HCT116 (cell line): Measurements from ENCODE around the gene ALDH7A1. TPM values are rescaled to one million over a fixed set of nuclear protein-coding genes. Genes with fewer than 3 reads are reported as not detected.
"Not testable (repeated sequence)": the region's sequence is repeated elsewhere in the genome, so short reads cannot be mapped to it uniquely, and the experiment has no call there.

Experiments used
- ATAC-seq: fragments of 200-7000 bp; cut with Tn5 transposase; 2 replicates; pipeline ENCODE4 v1.9.1; 2020; ENCODE audit warnings: mild to moderate bottlenecking, moderate library complexity
- BruUV-seq: library from RNA; stranded (reverse); fragments of 400-500 nt; replicated peaks from 2 replicates; lab custom pipeline; 2021; lab: Mats Ljungman, UMichigan
- CTCF ChIA-PET: fragments of 300-600 bp; sonication (Branson Sonifier 250); formaldehyde crosslinking; loops from one replicate; lab custom pipeline; 2021; ENCODE audit warnings: antibody characterized with exemption; lab: Charles Lee
- POLR2A ChIA-PET: fragments of 300-600, 350-600 bp; sonication (Branson Sonifier 250); formaldehyde crosslinking; loops from one replicate; lab custom pipeline; 2021; ENCODE audit warnings: antibody characterized with exemption; lab: Charles Lee
- RAD21 ChIA-PET, 2 experiments: fragments of 300-600 bp; sonication (Branson Sonifier 250); formaldehyde crosslinking; loops; one replicate each; lab custom pipeline; 2023; ENCODE audit warnings: low total read pairs in 2 of 2; ENCODE audit not compliant: uncharacterized antibody in 2 of 2, unreplicated experiment in 2 of 2, low non-redundant PET in 1 of 2; lab: Charles Lee
- DNase-seq: peaks from one replicate; pipeline ENCODE4 v3.0.0-alpha.2; 2010; ENCODE audit warnings: low read depth, low spot score
- H2AFZ ChIP-seq: fragments of 200-600 bp; shearing (Covaris generic), sonication (generic); 2 replicates; pipeline ENCODE4 v1.6.1; 2017; ENCODE audit warnings: low read depth, mixed run types, mixed read lengths, antibody characterized with exemption, low read length; ENCODE audit not compliant: poor library complexity, severe bottlenecking
- H3K27ac ChIP-seq: 2 replicates; pipeline ENCODE4 v1.5.1; 2012; ENCODE audit warnings: low read depth, low read length
- H3K27me3 ChIP-seq: fragments of 200-600 bp; sonication (generic); 2 replicates; pipeline ENCODE4 v1.6.1; 2016; ENCODE audit warnings: mixed run types, low read length, mixed read lengths; ENCODE audit not compliant: insufficient read depth
- H3K36me3 ChIP-seq, 2 experiments: fragments of 200-500 bp in 1 of 2; fragments of 200-600 bp in 1 of 2; sonication (Bioruptor generic) in 1 of 2; sonication (generic) in 1 of 2; 2 replicates each; pipeline versions ENCODE4 v1.5.1 to v1.6.1; 2014 to 2016; ENCODE audit warnings: low read length in 2 of 2, inconsistent platforms in 1 of 2, mixed read lengths in 1 of 2, mixed run types in 1 of 2; ENCODE audit not compliant: insufficient read depth in 2 of 2, control insufficient read depth in 1 of 2
- H3K4me1 ChIP-seq, 2 experiments: fragments of 200-600 bp in 1 of 2; sonication (generic) in 1 of 2; 2 replicates each; pipeline versions ENCODE4 v1.5.1 to v1.6.1; 2012 to 2017; ENCODE audit warnings: low read length in 2 of 2, inconsistent platforms in 1 of 2, mild to moderate bottlenecking in 1 of 2, mixed read lengths in 1 of 2, mixed run types in 1 of 2, moderate library complexity in 1 of 2; ENCODE audit not compliant: insufficient read depth in 2 of 2, control insufficient read depth in 1 of 2
- H3K4me2 ChIP-seq: fragments of 200-600 bp; sonication (generic); 2 replicates; pipeline ENCODE4 v1.6.1; 2017; ENCODE audit warnings: mixed run types, low read length, mixed read lengths
- H3K4me3 ChIP-seq, 2 experiments: fragments of 200-600 bp in 1 of 2; sonication (generic) in 1 of 2; replicated peaks in 1 of 2; 2 replicates each; pipeline ENCODE4 v1.5.1; 2011 to 2016; ENCODE audit warnings: low read length in 2 of 2, control low read depth in 1 of 2, low read depth in 1 of 2, mild to moderate bottlenecking in 1 of 2, mixed read lengths in 1 of 2, mixed run types in 1 of 2
- H3K79me2 ChIP-seq: fragments of 200-600 bp; sonication (generic); 2 replicates; pipeline ENCODE4 v1.6.1; 2017; ENCODE audit warnings: mild to moderate bottlenecking, mixed run types, low read length, moderate library complexity, mixed read lengths; ENCODE audit not compliant: insufficient read depth
- H3K9ac ChIP-seq: fragments of 200-600 bp; sonication (generic); 2 replicates; pipeline ENCODE4 v1.6.1; 2016; ENCODE audit warnings: low read length, mixed read lengths
- H3K9me2 ChIP-seq: fragments of 200-600 bp; sonication (generic), shearing (Covaris generic); 2 replicates; pipeline ENCODE4 v1.6.1; 2017; ENCODE audit warnings: mixed run types, mild to moderate bottlenecking, moderate library complexity; ENCODE audit not compliant: insufficient read depth
- H3K9me3 ChIP-seq, 2 experiments: fragments of 200-500 bp in 1 of 2; fragments of 200-600 bp in 1 of 2; sonication (Bioruptor generic) in 1 of 2; sonication (generic) in 1 of 2; 2 replicates each; pipeline ENCODE4 v1.6.1; 2014 to 2017; ENCODE audit warnings: low read length in 2 of 2, mixed read lengths in 2 of 2, inconsistent platforms in 1 of 2, low read depth in 1 of 2, mild to moderate bottlenecking in 1 of 2, mixed run types in 1 of 2, moderate library complexity in 1 of 2; ENCODE audit not compliant: control insufficient read depth in 1 of 2, insufficient read depth in 1 of 2
- H4K20me1 ChIP-seq: fragments of 200-600 bp; sonication (generic), shearing (Covaris generic); 2 replicates; pipeline ENCODE4 v1.6.1; 2017; ENCODE audit warnings: mixed run types, mild to moderate bottlenecking, moderate library complexity; ENCODE audit not compliant: insufficient read depth
- CBX3 ChIP-seq: IDR thresholded peaks from 2 replicates; pipeline ENCODE4 v1.6.1; 2012; ENCODE audit warnings: low read depth
- EZH2 ChIP-seq: fragments of 200-600 bp; sonication (generic); IDR thresholded peaks from 2 replicates; pipeline ENCODE4 v1.6.1; 2017; ENCODE audit warnings: antibody characterized with exemption, mixed run types
- intact Hi-C: fragments of 100-400 bp; cut with micrococcal nuclease; formaldehyde crosslinking; loops from 2 replicates; pipeline ENCODE4 v1.10.0; 2022
- total RNA-seq: library from RNA; stranded (reverse); gene quantifications from one replicate; pipeline ENCODE4 v1.2.1, GENCODE V29; 2021; ENCODE audit not compliant: unreplicated experiment
- TF ChIP-seq, protein P1 (sequence below): IDR thresholded peaks from 2 replicates; pipeline ENCODE4 v1.6.1; 2012

ALDH7A1 gene
- total RNA-seq, 1 experiment from 2014 or later: 93.2 TPM

DNA sequence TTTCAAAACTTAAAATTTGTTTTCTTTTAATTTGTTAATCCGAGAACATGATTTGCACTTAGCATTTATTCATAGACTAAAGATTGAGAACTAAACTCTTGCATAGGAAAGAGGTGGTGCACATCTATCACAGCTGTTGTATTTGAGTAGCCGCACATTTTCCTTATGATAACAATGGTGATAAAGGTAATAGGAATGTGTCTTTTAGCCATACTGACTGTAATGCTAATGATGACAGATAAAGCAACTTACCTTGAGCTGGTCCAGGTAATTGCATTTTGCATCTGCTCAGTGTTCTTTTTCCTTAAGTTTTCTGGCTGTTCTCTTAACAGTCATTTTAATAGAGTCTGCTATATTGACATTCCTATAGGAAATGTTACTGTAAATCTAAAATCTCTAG lies 24.8 kb upstream of the ALDH7A1 start:
- H3K36me3 ChIP-seq: peaks cover 9 to 13% of the 10 kb centered on the region in 2 experiments; a peak in 3 of 4 replicates
- intact Hi-C loops: no loop called here
- no peak for TF ChIP-seq CBX3
- no peak for TF ChIP-seq EZH2
- TF ChIP-seq, protein P1, sequence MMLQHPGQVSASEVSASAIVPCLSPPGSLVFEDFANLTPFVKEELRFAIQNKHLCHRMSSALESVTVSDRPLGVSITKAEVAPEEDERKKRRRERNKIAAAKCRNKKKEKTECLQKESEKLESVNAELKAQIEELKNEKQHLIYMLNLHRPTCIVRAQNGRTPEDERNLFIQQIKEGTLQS: no peak
- TF ChIP-seq, all 23 proteins: peak for 0
- POLR2A ChIA-PET: interaction anchor here (0.6 kb wide), 1 partner anchor 26 kb away, joined by 4 read pairs; no protein-coding TSS in a partner anchor
- Histone ChIP-seq H3K9ac (no peak overlapping the region), H3K27me3 (no peaks in the 10 kb centered on the region), H3K9me3 (no peaks in the 10 kb centered on the region), H4K20me1 (no peaks in the 10 kb centered on the region), H3K4me2 (no peak overlapping the region), H3K79me2 (peaks cover 63% of the 10 kb centered on the region), H3K27ac (no peak overlapping the region), H3K4me1 (peaks cover 19 to 24% of the 10 kb centered on the region in 2 experiments), H2AFZ (no peak overlapping the region), H3K4me3 (no peak overlapping the region), H3K9me2 (no peaks in the 10 kb centered on the region)
- CTCF ChIA-PET: no interaction called here
- RAD21 ChIA-PET: no interaction called here
- DNase-seq (no peak), ATAC-seq (no peak)
- BruUV-seq: no TSS peak

DNA sequence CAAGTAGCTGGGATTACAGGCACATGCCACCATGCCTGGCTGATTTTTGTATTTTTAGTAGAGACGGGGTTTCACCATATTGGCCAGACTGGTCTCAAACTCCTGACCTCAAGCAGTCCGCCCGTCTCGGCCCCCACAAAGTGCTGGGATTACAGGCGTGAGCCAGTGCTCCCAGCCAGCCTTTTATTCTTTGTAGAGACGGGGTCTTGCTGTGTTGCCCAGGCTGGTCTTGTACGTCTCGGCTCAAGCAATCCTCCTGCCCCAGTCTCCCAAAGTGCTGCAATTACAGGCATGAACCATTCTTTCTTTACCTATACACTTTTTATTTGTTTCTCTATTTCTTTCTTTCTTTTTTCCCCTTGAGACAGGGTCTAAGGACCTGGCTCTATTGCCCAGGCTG lies 22.6 kb upstream of the ALDH7A1 start:
- H3K4me1 ChIP-seq, H3K9me3 ChIP-seq, CTCF ChIA-PET, H4K20me1 ChIP-seq, intact Hi-C loops, H2AFZ ChIP-seq, ATAC-seq, DNase-seq, H3K4me3 ChIP-seq, RAD21 ChIA-PET, BruUV-seq, H3K27ac ChIP-seq, POLR2A ChIA-PET, H3K27me3 ChIP-seq, H3K4me2 ChIP-seq, H3K9me2 ChIP-seq, H3K9ac ChIP-seq: not testable (repeated sequence)
- H3K36me3 ChIP-seq: peaks cover 9 to 13% of the 10 kb centered on the region in 2 experiments
- peaks cover 79% of the 10 kb centered on the region for H3K79me2 ChIP-seq
